ENCODE data around the gene LSR. TPM values are rescaled to one million over a fixed set of nuclear protein-coding genes. Genes with fewer than 3 reads are reported as not detected.
"Not testable (repeated sequence)": the region's sequence is repeated elsewhere in the genome, so short reads cannot be mapped to it uniquely, and the experiment has no call there.

The LSR gene
- polyA plus RNA-seq, 10 donors: 3.6 to 8.6 (median 6.1) TPM

DNA sequence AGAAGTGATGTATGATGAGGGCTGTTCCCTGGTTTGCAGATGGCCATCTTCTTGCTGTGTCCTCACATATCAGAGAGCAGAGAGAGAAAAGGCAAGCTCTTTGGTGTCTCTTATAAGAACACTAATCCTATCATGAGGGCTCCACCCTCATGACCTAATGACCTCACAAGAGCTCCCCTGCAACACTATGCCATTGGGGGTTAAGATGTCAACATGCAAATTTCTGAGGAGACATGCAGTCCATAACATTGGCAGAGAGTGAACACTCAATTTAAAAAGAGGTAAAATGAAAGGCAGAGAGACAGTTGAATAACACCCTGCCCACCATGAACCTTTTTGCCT, 31.2 kb upstream of the LSR start:
- no peak for DNase-seq

DNA sequence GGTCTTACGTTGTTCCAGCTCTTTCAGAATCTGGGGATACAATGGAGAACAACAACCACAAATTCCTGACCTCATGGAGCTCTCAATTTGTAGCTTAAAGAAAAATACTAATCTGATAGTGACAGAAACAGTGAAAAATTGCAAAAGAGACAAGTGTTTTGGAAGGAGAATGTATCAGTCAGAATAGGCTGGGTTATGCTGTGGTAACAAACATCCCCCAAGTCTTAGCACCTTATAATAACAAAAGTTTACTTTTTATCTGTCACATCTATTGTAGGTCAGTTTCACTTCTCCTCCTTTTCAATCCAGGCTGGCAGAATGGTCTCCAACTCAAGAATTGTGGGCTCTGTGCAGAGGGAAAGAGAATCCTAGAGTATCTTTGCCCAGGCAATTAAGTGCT, 29.8 kb upstream of the LSR start:
- no peak for DNase-seq

DNA sequence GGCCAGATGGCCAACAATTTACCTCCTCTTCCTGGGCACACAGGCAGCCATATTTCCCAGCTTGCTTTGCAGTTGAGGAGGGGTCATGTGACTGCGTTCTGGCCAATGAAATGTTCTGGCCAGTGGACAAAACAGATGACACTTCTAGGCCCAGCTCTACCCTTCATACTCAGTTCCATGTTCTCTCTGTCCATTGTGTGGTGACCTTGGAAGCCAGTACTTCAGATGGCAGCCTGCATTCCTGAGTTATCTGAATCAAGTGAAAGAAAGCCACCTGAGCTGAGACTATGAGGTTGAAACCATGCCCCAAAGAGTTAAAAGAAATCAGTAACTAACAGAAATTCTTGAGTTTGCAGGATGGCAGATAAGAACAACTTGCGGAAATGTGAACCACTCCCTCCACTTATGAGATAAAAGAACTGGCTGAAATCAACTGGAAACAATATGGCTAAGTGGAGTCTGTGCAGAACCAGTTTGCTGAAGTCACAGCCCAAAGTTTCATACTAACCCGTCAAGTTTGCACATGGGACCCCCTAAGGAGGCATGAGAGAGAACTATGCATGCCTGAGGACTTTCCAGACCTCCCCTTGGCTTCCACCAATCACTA, 28.4 kb upstream of the LSR start:
- DNase-seq: no peak

DNA sequence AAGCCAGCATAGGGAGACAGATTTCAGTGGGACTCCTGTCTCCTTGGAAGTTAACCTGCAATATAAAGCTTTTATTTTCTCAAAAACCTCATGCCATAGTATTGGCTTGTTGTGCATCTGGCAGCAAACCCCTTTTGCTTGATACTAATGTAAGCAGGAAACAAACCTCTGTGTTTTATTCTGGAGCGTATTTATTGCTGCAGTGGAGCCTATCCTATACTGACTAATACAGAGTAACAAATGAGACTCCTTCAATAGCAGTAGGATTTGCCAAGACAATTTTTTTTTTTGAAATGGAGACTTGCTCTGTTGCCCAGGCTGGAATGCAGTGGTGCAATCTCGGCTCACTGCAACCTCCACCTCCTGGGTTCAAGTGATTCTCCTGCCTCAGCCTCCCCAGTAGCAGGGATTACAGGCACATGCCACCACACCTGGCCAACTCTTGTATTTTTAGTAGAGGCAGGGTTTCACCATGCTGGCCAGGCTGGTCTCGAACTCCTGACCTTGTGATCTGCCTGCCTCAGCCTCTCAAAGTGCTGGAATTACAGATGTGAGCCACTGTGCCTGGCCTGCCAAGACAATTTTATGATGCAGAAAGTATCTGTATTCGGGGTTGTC, 27.7 kb upstream of the LSR start:
- not testable (repeated sequence) for DNase-seq

DNA sequence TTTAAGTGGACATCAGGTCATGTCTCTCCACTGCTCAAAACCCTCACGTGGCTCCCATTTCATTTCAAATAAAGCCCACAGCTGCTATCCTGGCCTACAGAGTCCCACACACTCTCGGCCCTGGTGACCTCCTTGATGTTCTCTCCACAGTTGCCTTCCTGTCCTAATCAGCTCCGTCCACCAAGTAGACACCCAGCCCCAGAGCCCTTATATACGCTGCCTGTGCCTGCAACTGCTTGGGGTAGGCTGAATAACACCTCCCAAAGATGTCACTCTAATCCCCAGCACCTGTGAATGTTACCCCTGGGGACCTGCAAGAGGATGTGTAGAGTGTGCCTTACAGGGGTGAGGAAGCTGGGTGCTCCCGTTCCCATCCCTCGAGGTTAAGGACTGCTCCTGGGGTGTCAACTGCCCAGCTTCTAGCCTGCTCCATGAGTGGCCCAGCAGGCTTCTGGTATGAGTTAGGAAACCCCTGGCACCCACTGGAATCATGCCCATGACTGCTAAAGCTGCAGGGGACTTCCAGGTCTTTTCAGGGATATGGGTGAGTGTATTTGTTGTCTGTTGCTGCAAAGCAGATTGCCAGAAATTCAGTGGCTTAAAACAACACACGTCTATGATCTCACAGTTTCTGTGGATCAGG, 26.3 kb upstream of the LSR start:
- DNase-seq: no peak

DNA sequence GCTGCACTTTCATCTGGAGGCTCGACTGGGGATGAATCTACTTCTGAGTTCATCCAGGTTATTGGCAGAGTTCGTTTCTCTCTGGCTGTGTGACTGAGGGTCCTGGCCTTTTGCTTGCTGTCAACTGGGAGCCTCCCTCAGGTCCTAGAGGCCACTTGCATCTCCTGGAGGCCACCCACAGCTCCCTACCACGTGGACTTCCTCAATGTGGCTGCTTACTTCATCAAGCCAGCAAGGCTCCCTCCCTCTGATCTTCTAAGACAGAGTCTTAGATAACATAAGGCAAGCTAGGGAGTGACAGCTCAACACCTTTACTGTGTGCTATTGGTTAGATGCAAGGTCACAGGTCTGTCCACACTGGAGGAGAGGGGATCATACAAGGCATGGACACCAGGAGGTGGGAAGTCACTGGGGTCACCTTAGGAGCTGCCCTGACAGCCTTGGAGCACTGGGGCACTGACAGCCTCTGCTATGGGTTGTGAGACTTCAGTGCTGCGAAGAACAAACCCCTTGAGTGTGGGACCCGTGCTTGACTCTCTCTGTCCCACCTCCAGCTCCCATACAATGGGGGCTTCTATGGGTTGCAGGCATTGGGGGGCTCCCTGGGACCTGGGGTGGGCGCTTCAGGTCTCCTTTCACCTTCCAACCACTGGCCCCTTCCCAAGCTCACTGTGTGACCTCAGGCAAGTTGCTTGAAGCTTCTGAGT, 25.6 kb upstream of the LSR start:
- no peak for DNase-seq

DNA sequence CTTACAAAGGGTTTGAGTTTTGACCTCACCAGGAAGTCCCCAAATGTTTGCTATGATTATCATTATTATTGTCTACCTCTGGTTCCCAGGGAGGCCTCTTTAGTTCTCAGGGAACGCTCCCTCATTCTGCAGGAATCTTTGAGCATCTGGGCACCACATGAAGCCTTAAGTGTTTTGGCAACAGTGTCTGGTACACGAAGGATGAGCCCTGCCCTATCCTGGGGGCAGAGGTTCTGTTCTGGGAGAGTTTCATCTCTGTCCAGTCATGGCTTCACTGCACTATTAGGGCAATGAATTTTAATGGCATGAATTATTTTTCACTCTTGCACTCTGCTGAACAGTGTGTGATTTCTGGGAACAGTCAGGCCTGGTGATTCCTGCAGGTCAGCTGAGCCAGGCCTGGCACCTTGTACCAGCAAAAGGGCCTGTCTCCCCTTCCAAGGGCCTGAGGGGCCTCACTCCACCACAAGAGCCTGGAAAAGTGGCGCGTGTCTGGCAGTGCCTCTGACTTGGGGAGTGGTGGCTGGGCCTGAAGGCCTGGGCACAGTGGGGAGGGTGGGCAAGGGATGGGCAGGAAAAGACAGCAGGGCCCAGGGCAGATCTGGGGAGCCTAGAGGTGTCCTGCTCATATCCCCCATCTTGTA, 24.8 kb upstream of the LSR start:
- DNase-seq: no peak

DNA sequence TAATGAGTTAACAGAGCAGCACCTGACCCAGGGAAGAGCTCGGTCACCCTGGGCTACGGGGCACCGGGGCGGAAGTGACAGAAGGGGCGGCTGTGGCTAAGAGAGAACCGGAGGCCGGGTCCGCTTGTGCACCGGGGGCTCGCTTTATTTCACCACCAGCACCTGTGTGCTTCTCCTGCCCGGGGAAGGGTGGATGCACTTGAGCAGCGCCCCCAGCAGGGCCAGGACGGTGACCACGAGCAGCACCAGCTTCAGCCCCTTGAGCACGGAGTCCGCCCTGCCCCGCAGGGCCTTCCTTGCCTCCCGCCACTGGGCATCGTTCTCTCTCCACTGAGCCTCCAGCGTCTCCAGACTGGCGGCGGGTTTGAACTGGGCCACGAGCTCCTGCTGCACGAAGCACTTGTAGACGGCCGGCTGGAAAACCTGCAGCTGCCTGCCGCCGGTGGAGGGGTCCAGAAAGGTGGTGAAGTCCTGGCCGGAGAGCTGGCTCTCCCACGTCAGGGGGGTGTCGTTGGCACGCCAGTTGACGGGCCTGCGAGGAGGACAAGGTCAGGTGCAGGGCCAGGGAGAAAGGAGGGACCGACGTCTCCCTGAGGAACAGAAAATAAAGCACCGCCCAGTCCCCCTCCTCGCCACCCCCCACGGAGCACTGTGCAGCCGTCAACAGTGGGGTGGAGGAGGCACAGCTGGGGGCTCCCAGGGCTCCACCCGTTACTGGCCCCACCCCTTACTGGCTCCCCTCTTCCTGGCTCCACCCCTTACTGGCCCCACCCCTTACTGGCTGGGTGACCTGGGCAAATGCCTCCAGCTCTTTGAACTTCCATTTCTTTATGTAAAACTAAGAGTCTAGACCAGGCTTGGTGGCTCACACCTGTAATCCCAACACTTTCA, 23.9 kb upstream of the LSR start:
- DNase-seq: no peak

DNA sequence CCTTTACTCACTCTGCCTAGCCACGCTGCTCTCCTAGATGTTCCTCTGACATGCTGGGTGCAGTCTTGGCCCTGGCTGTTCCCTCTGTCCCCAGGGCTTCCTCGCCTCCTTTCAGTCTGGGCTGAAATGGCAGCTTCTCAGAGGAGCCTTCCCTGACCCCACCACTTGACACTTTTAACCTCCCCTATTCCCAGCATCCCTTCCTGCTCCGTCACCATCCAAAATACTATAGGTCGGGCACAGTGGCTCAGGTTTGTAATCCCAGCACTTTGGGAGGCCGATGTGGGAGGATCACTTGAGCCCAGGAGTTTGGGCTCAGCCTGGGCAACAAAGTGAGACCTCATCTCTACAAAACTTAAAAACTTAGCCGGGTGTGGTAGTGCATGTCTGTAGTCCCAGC, 22.9 kb upstream of the LSR start:
- DNase-seq: no peak

DNA sequence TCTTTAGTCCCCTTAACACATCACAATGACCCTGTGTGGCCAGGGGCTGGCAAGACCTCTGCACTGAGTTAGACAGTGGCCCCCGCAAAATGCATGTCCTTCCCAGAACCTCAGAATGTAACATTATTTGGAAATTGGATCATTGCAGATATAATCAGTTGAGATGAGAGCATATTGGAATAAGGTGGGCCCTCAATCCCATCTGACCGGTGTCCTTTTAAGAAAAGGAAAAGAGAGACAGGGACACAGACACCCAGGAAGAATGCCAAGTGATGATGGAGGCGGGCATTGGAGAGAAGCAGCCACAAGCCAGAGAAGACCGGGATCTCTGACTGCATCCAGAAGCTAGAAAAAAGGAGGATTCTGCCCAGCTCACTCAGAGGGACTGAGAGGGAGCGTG, 22.1 kb upstream of the LSR start:
- no peak for DNase-seq

DNA sequence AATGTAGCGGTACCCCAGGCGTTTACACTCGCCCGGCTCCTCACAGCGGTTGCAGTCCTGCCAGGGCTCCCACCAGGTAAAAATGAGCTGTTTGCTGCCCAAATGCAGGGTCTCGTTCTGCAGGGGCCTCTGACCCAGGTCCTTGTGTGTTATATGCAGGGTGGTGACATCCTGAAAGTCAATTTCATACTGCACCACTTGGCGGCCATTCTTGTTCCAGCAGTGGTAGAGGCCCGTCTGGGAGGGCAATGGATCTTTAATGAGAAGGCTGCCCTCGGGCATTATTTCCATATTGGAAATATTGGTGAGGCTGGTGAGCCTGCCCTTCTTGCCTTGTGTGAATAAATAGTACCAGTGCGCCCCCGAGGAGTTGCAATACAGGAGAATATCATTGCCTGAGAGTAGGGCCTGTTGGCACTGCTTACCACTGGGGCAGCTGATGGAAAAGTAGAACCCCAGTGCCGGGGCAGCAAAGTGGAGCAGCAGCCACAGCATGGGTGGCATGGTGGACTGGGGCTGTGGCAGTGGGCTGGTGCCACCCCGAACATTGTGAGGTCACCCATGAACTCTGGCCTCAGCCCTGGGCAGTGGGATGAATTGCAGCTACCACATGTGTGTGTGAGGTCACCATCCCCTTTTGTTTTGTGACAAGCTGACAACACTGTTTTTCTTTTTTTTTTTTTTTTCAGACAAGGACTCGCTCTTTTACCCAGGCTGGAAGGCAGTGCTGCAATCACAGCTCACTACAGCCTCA, 20.4 kb upstream of the LSR start, which contains the start of gene FAM187B:
TSS of gene FAM187B (minus strand) at position 563 of the 754 bp plus-strand sequence. CDS start at position 504, 59 bp downstream.
- DNase-seq: no peak

DNA sequence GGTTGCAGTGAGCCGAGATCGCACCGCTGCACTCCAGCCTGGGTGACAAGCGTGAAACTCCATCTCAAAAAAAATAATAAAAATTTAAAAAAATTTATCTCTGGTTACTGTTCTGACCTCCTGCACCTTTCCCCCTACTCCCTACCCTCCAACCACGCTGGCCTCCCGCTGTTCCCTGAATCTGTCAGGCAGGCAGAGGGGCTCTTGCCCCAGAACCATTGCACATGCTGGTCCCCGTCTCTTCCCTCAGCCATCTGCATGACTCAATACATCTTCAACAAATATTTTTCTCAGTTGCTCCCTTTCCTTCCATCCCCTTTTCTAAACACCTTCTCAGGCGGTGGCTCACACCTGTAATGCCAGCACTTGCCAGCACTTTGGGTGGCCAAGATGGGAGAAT, 19.2 kb upstream of the LSR start:
- DNase-seq: no peak

DNA sequence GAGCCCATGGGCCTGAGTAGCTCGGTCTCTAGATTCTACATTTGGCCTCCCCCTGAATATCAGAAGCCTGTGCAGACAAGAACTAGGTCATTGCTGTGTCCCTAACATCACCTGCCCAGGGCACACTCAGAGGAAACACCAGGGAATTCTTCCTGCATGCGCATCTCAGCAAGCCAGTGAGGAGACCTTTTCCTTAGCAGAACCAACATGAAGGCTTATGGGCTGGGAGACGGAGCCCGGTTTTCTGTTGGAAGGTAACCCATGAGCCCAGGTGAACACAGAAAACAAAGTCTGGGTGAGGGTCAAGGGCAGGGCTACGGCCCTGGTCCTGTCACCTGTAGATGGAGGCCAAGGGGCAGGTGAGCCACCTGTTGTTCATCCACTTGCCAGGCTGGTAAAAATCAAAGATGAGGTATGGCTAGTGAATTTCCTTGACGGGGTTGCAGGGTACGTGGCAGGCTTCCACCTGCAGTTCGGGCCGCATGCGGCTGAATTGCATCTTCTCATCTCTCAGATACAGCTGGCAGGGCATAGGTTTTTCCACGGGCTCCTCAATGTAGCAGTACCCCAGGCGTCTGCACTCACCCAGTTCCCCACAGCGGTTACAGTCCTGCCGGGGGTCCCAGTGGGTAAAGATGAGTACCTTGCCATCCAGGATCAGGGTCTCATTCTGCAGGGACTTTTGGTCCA, 16.7 kb upstream of the LSR start:
- DNase-seq: no peak

DNA sequence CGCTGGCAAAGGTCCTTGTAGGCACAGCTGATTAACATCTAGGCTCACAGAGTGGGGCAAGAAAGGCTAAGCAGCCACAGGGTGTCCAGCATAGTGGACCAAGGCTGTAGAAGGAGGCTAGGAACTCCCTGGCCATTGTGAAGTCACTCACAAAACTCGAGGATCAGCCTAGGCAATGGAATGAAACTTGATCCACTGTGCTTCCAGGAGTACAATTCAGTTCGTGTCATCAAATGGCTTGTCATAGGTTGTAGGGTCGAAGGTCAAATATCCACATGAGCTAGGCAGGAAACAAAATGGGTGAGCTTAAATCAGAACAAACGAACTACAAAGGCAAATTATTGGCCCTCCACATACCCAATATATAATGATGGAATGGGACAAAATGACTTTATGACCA, 15.9 kb upstream of the LSR start:
- no peak for DNase-seq

DNA sequence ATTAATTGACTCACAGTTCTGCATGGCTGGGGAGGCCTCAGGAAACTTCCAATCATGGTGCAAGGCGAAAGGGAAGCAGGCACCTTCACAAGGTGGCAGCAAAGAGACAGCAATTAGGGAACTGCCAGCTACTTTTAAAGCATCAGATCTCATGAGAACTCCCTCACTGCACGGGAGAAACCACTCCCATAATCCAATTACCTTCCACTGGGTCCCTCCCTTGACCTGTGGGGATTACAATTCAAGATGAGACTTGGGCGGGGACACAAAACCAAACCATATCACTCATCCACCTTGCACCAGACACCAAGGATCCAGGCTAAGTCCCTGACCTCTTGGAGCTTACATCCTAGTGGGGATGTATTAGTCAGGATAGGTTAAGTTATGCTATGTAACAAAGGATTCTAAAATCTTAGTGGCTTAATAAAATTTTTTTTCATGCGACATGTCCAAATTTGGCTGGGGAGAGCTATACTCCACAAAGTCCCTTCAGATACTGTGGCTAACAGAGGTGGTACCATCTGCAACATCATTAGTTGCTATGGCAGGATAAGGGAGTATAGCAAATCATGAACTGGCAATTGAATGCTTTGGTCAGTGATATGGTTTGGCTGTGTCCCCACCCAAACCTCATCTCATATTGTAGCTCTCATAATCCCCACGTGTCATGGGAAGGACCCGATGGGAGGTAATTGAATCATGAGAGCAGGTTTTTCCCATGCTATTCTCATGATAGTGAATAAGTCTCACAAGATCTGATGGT, 12.0 kb upstream of the LSR start:
- DNase-seq: no peak

DNA sequence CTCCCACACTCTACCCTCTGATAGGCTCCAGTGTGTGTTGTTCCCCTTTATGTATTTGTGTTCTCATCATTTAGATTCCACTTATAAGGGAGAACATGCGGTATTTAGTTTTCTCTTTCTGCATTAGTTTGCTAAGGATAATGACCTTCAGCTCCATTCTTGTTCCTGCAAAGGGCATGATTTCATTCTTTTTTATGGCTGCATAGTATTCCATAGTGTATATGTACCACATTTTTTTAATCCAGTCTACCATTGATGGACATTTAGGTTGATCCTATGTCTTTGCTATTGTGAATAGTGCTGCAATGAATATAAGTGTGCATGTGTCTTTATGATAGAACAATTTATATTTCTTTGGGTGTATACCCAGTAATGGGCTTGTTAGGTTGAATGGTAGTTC, 9.2 kb upstream of the LSR start:
- DNase-seq: not testable (repeated sequence)

DNA sequence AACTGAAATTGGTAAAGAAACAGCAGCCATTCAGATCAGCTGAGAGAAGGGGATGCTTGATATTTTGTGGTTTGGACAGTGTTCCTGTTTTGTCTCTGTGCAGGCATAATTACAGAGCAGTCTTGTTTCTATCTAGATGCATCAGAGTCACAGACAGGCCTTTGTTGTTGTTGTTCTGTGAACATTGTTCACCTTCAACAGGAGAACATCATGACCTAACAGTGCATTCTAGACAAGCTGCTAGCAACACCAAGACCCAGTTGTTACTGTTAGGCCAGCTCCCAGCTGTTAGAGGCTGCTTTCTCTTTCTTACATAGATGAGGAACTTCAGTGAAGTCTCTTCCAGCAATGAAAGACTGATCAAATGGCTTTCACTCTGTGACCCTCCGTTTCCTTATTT, 8.5 kb upstream of the LSR start:
- no peak for DNase-seq

DNA sequence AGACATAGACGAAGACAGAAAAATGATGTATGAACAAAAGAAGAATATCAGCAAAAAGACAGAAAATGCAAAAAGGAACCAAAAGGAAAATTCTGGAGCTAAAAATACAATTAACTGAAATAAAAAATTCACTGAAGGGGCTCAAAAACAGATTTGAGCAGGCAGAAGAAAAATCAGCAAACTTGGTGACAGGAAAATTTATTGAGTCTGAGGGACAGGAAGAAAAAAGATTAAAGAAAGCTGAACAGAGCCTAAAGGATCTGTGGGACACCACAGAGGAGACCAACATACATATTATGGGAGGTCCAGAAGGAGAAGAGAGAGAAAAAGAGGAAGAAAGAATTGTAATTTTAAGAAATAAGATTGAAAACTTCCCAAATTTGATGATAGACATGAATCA, 7.4 kb upstream of the LSR start:
- no peak for DNase-seq

DNA sequence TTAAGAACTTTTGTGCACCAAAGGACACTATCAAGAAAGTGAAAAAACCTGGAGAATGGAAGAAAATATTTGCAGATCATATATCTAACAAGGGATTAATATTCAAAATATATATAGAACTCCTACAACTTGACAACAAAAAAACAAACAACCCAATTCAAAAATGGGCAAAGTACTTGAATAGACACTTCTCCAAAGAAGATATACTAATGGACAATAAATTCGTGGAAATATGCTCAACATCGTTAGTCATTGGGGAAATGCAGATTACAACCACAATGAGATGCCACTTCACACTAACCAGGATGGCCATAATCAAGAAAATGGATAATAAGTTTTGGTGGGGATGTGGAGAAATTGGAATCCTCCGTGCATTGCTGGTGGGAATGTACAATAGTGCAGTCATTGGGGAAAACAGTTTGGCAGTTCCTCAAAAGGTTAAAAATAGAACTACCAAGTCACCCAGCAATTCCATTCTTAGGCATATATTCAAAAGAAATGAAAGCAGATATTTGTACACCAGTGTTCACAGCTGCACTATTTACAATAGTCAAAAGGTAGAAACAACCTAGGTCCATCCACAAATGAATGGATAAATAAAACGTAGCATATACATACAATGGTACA, 2.2 kb upstream of the LSR start:
- no peak for DNase-seq

Data from muscle of back (tissue), 11 donors.